NT2/D1 (cell line): ENCODE results near the gene SRSF12.

Experiments used
- SUZ12 ChIP-seq: IDR thresholded peaks from 2 replicates; pipeline ENCODE4 v1.6.1; 2011; ENCODE audit not compliant: insufficient read length, insufficient read depth; ENCODE audit errors: extremely low read depth
- ZNF274 ChIP-seq: IDR thresholded peaks from 2 replicates; pipeline ENCODE4 v1.6.1; 2011; ENCODE audit warnings: mild to moderate bottlenecking, low read depth, low read length

GRCh38 chr6:89122625-89123024, 4.8 kb upstream of the SRSF12 start:
- TF ChIP-seq SUZ12 (no peak), ZNF274 (no peak)
